Activated T-helper 9 cell treated with anti-CD3 and anti-CD28 coated beads, Interleukin-2, amount 50 U/mL, for 16 hours (primary cell): Measurements from ENCODE around the gene PDE11A.
"Not testable (repeated sequence)": the region's sequence is repeated elsewhere in the genome, so short reads cannot be mapped to it uniquely, and the experiment has no call there.

Experiments used
- DNase-seq: peaks from one replicate; pipeline ENCODE4 v3.0.0-alpha.2; 2020; ENCODE audit warnings: low read depth

The PDE11A gene

GRCh38 chr2:178008636-178009289, 63.8 kb downstream of the PDE11A start:
- DNase-seq = no peak

- no peak for DNase-seq
Observed at GRCh38 chr2:178006710-178007109, 65.9 kb downstream of the PDE11A start.

GRCh38 chr2:178005756-178006155, 66.8 kb downstream of the PDE11A start:
- no peak for DNase-seq

- DNase-seq = no peak
Observed at GRCh38 chr2:178002038-178002437, 70.5 kb downstream of the PDE11A start.

GRCh38 chr2:177998996-177999395, 73.6 kb downstream of the PDE11A start:
- DNase-seq = no peak

GRCh38 chr2:177998006-177998405, 74.6 kb downstream of the PDE11A start:
- no peak for DNase-seq

- no peak for DNase-seq
Observed at GRCh38 chr2:177992992-177993391, 79.6 kb downstream of the PDE11A start.

- no peak for DNase-seq
Observed at GRCh38 chr2:177989029-177989885, 83.3 kb downstream of the PDE11A start.

GRCh38 chr2:177984749-177985148, 87.8 kb downstream of the PDE11A start:
- no peak for DNase-seq

- no peak for DNase-seq
Observed at GRCh38 chr2:177983183-177983788, 89.3 kb downstream of the PDE11A start.

GRCh38 chr2:177972782-177973181, 99.8 kb downstream of the PDE11A start:
- DNase-seq = no peak

GRCh38 chr2:177972123-177972522, 100.5 kb downstream of the PDE11A start:
- no peak for DNase-seq

GRCh38 chr2:177970670-177971454, 101.7 kb downstream of the PDE11A start:
- DNase-seq = no peak

- no peak for DNase-seq
Observed at GRCh38 chr2:177964892-177965291, 107.7 kb downstream of the PDE11A start.

GRCh38 chr2:177952151-177952550, 120.4 kb downstream of the PDE11A start:
- no peak for DNase-seq

- not testable (repeated sequence) for DNase-seq
Observed at GRCh38 chr2:177947598-177947997, 125.0 kb downstream of the PDE11A start.

GRCh38 chr2:177944530-177944929, 128.0 kb downstream of the PDE11A start:
- not testable (repeated sequence) for DNase-seq

- no peak for DNase-seq
Observed at GRCh38 chr2:177942731-177943130, 129.8 kb downstream of the PDE11A start.

GRCh38 chr2:177939211-177939610, 133.4 kb downstream of the PDE11A start:
- DNase-seq = no peak

GRCh38 chr2:177930916-177931315, 141.7 kb downstream of the PDE11A start:
- no peak for DNase-seq

GRCh38 chr2:177929662-177930522, 142.7 kb downstream of the PDE11A start:
- no peak for DNase-seq
